HepG2 (cell line): ENCODE results near the gene CD7.

ENCODE experiments used
- BHLHE40 ChIP-seq: IDR thresholded peaks from 2 replicates; pipeline ENCODE4 v1.6.1; 2011; ENCODE audit warnings: low read length, improper control_type of control experiment
- CEBPB ChIP-seq: IDR thresholded peaks from 2 replicates; pipeline ENCODE4 v1.6.1; 2011; ENCODE audit warnings: low read depth, low read length, improper control_type of control experiment, borderline replicate concordance
- NFRKB ChIP-seq: fragments of 450-650 bp; IDR thresholded peaks from 2 replicates; pipeline ENCODE4 v1.6.1; 2017
- POLR2A ChIP-seq, 2 experiments: IDR thresholded peaks; 2 replicates each; pipeline ENCODE4 v1.6.1; 2011; ENCODE audit warnings: low read depth in 2 of 2, low read length in 2 of 2, mild to moderate bottlenecking in 1 of 2, moderate library complexity in 1 of 2; ENCODE audit not compliant: insufficient read depth in 1 of 2
- POLR2AphosphoS2 ChIP-seq: IDR thresholded peaks from 2 replicates; pipeline ENCODE4 v1.6.1; 2011; ENCODE audit warnings: low read depth, low read length, improper control_type of control experiment
- SRF ChIP-seq: IDR thresholded peaks from 2 replicates; pipeline ENCODE4 v1.6.1; 2011; ENCODE audit warnings: mild to moderate bottlenecking, low read depth, low read length, moderate library complexity
- TCF7L2 ChIP-seq: IDR thresholded peaks from 2 replicates; pipeline ENCODE4 v1.6.1; 2011; ENCODE audit warnings: mild to moderate bottlenecking, low read depth, low read length, moderate library complexity
- ZNF263 ChIP-seq: sonication (generic); formaldehyde crosslinking; IDR thresholded peaks from 2 replicates; pipeline ENCODE4 v1.4.0; 2020; ENCODE audit warnings: missing genetic modification reagents
- ZNF782 ChIP-seq: sonication (generic); formaldehyde crosslinking; IDR thresholded peaks from 2 replicates; pipeline ENCODE4 v1.4.0; 2020; ENCODE audit warnings: missing genetic modification reagents, mild to moderate bottlenecking, borderline replicate concordance
- TF ChIP-seq, protein P1 (sequence below): sonication (generic); formaldehyde crosslinking; IDR thresholded peaks from 2 replicates; pipeline ENCODE4 v1.5.0; 2020; ENCODE audit warnings: mild to moderate bottlenecking, missing genetic modification reagents, moderate library complexity
- TF ChIP-seq, protein P2 (sequence below), 2 experiments: IDR thresholded peaks; 2 replicates each; pipeline ENCODE4 v1.6.1; 2011 to 2012; ENCODE audit warnings: low read length in 2 of 2, borderline replicate concordance in 1 of 2, low read depth in 1 of 2, mild to moderate bottlenecking in 1 of 2, moderate library complexity in 1 of 2
- TF ChIP-seq, protein P3 (sequence below): sonication (generic); IDR thresholded peaks from 2 replicates; pipeline ENCODE4 v1.6.1; 2016; ENCODE audit warnings: low read depth, borderline replicate concordance
- TF ChIP-seq, protein P4 (sequence below): sonication (generic); formaldehyde crosslinking; IDR thresholded peaks from 2 replicates; pipeline ENCODE4 v1.4.0; 2020; ENCODE audit warnings: mild to moderate bottlenecking, missing genetic modification reagents, borderline replicate concordance
- TF ChIP-seq, protein P5 (sequence below): sonication (generic); formaldehyde crosslinking; IDR thresholded peaks from 2 replicates; pipeline ENCODE4 v1.5.1; 2020; ENCODE audit warnings: missing genetic modification reagents, mild to moderate bottlenecking, borderline replicate concordance

DNA sequence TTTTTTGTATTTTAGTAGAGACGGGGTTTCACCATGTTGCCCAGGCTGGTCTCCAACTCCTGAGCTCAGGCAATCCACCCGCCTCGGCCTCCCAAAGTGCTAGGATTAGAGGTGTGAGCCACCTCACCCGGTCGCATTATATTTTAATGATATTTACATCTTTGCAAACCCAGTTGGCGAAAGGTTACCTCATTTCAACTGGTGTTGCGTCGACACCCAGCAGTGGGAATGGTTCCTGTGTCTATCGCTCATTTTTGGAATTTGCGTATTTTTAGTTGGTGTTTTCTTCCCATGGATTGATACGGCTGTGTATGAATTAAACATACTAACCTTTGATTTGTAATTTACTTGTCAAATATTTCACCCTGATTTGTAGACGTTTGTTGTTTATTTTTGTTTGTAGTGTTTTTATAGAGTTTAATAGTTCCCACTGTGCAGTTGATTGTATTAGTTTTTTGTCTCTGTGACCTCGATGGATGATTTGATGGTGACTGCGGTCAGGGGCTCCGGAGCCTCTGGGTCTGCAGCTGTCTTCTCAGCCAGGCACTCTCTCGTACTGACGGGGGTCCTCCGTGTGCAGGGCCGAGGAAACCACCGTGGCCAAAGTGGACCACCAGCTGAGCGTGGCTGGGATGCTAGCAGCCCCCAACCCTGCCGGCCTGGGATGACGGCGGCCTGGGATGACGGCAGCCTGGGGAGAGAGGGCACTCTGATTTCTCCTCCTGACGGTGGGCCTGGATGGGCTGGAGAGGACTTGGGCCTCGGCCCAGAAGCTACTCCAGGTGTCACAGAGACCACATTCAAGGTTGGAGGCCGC, 4.0 kb downstream of the CD7 start:
- TF ChIP-seq, protein P1, sequence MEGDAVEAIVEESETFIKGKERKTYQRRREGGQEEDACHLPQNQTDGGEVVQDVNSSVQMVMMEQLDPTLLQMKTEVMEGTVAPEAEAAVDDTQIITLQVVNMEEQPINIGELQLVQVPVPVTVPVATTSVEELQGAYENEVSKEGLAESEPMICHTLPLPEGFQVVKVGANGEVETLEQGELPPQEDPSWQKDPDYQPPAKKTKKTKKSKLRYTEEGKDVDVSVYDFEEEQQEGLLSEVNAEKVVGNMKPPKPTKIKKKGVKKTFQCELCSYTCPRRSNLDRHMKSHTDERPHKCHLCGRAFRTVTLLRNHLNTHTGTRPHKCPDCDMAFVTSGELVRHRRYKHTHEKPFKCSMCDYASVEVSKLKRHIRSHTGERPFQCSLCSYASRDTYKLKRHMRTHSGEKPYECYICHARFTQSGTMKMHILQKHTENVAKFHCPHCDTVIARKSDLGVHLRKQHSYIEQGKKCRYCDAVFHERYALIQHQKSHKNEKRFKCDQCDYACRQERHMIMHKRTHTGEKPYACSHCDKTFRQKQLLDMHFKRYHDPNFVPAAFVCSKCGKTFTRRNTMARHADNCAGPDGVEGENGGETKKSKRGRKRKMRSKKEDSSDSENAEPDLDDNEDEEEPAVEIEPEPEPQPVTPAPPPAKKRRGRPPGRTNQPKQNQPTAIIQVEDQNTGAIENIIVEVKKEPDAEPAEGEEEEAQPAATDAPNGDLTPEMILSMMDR (CRISPR knock-in tag) = no peak
- TF ChIP-seq BHLHE40 (no peak), POLR2AphosphoS2 (no peak), CEBPB (no peak), ZNF782 (no peak), ZNF263 (CRISPR knock-in tag) (no peak), NFRKB (no peak), POLR2A (IDR thresholded peaks at IDR 0.05; ENCODE audit: insufficient read depth in 1 of 2, low read depth in 2 of 2, low read length in 2 of 2) (no peak), SRF (no peak), TCF7L2 (no peak)
- TF ChIP-seq, protein P2, sequence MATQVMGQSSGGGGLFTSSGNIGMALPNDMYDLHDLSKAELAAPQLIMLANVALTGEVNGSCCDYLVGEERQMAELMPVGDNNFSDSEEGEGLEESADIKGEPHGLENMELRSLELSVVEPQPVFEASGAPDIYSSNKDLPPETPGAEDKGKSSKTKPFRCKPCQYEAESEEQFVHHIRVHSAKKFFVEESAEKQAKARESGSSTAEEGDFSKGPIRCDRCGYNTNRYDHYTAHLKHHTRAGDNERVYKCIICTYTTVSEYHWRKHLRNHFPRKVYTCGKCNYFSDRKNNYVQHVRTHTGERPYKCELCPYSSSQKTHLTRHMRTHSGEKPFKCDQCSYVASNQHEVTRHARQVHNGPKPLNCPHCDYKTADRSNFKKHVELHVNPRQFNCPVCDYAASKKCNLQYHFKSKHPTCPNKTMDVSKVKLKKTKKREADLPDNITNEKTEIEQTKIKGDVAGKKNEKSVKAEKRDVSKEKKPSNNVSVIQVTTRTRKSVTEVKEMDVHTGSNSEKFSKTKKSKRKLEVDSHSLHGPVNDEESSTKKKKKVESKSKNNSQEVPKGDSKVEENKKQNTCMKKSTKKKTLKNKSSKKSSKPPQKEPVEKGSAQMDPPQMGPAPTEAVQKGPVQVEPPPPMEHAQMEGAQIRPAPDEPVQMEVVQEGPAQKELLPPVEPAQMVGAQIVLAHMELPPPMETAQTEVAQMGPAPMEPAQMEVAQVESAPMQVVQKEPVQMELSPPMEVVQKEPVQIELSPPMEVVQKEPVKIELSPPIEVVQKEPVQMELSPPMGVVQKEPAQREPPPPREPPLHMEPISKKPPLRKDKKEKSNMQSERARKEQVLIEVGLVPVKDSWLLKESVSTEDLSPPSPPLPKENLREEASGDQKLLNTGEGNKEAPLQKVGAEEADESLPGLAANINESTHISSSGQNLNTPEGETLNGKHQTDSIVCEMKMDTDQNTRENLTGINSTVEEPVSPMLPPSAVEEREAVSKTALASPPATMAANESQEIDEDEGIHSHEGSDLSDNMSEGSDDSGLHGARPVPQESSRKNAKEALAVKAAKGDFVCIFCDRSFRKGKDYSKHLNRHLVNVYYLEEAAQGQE (IDR thresholded peaks at IDR 0.05; ENCODE audit: borderline replicate concordance in 1 of 2, low read depth in 1 of 2, low read length in 2 of 2) = no peak
- TF ChIP-seq, protein P3, sequence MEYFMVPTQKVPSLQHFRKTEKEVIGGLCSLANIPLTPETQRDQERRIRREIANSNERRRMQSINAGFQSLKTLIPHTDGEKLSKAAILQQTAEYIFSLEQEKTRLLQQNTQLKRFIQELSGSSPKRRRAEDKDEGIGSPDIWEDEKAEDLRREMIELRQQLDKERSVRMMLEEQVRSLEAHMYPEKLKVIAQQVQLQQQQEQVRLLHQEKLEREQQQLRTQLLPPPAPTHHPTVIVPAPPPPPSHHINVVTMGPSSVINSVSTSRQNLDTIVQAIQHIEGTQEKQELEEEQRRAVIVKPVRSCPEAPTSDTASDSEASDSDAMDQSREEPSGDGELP = no peak
- TF ChIP-seq, protein P4, sequence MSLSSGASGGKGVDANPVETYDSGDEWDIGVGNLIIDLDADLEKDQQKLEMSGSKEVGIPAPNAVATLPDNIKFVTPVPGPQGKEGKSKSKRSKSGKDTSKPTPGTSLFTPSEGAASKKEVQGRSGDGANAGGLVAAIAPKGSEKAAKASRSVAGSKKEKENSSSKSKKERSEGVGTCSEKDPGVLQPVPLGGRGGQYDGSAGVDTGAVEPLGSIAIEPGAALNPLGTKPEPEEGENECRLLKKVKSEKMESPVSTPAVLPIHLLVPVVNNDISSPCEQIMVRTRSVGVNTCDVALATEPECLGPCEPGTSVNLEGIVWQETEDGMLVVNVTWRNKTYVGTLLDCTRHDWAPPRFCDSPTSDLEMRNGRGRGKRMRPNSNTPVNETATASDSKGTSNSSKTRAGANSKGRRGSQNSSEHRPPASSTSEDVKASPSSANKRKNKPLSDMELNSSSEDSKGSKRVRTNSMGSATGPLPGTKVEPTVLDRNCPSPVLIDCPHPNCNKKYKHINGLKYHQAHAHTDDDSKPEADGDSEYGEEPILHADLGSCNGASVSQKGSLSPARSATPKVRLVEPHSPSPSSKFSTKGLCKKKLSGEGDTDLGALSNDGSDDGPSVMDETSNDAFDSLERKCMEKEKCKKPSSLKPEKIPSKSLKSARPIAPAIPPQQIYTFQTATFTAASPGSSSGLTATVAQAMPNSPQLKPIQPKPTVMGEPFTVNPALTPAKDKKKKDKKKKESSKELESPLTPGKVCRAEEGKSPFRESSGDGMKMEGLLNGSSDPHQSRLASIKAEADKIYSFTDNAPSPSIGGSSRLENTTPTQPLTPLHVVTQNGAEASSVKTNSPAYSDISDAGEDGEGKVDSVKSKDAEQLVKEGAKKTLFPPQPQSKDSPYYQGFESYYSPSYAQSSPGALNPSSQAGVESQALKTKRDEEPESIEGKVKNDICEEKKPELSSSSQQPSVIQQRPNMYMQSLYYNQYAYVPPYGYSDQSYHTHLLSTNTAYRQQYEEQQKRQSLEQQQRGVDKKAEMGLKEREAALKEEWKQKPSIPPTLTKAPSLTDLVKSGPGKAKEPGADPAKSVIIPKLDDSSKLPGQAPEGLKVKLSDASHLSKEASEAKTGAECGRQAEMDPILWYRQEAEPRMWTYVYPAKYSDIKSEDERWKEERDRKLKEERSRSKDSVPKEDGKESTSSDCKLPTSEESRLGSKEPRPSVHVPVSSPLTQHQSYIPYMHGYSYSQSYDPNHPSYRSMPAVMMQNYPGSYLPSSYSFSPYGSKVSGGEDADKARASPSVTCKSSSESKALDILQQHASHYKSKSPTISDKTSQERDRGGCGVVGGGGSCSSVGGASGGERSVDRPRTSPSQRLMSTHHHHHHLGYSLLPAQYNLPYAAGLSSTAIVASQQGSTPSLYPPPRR = no peak
- TF ChIP-seq, protein P5, sequence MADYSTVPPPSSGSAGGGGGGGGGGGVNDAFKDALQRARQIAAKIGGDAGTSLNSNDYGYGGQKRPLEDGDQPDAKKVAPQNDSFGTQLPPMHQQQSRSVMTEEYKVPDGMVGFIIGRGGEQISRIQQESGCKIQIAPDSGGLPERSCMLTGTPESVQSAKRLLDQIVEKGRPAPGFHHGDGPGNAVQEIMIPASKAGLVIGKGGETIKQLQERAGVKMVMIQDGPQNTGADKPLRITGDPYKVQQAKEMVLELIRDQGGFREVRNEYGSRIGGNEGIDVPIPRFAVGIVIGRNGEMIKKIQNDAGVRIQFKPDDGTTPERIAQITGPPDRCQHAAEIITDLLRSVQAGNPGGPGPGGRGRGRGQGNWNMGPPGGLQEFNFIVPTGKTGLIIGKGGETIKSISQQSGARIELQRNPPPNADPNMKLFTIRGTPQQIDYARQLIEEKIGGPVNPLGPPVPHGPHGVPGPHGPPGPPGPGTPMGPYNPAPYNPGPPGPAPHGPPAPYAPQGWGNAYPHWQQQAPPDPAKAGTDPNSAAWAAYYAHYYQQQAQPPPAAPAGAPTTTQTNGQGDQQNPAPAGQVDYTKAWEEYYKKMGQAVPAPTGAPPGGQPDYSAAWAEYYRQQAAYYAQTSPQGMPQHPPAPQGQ = no peak
